GM19023 (cell line): ENCODE measurements around the gene MCF2L2.

Experiments
- ATAC-seq: cut with Tn5 transposase; IDR thresholded peaks from one replicate; pipeline ENCODE4 v1.9.1; 2021; ENCODE audit warnings: mild to moderate bottlenecking, moderate library complexity; ENCODE audit not compliant: unreplicated experiment

MCF2L2 gene

DNA sequence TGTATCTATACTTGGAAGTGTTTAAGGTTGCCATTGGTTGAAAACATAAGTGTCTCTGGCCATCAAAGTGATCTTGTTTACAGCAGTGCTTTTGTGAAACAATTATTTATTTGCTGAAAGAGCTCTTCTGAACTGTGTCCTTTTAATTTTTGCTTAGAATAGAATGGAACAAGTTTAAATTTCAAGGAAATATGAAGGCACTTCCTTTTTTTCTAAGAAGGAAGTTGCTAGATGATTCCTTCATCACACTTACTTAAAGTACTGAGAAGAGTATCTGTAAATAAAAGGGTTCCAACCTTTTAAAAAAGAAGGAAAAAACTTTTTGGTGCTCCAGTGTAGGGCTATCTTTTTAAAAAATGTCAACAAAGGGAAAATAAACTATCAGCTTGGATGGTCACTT lies 155.6 kb downstream of the MCF2L2 start:
- no peak for ATAC-seq

DNA sequence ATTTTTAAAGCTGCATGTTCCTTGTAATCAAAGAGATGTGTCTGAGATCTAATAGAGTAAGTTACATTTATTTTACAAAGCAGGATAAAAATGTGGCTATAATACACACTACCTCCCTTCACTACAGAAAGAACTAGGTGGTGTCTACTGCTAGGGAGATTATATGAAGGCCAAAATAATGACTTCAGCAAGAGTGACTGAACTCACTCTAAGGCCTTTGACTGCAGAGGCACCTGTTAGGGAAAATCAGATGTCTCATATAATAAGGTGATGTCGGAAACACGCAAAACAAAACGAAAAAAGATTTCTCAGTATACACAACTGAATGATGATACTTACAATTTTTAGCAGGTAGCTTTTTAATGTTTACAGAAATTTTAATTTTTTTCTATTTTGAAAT lies 156.3 kb downstream of the MCF2L2 start:
- ATAC-seq = no peak

DNA sequence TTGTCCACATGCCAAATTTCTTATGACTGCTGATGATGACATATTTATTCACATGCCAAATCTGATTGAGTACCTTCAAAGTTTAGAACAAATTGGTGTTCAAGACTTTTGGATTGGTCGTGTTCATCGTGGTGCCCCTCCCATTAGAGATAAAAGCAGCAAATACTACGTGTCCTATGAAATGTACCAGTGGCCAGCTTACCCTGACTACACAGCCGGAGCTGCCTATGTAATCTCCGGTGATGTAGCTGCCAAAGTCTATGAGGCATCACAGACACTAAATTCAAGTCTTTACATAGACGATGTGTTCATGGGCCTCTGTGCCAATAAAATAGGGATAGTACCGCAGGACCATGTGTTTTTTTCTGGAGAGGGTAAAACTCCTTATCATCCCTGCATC lies 158.1 kb downstream of the MCF2L2 start:
- no peak for ATAC-seq

DNA sequence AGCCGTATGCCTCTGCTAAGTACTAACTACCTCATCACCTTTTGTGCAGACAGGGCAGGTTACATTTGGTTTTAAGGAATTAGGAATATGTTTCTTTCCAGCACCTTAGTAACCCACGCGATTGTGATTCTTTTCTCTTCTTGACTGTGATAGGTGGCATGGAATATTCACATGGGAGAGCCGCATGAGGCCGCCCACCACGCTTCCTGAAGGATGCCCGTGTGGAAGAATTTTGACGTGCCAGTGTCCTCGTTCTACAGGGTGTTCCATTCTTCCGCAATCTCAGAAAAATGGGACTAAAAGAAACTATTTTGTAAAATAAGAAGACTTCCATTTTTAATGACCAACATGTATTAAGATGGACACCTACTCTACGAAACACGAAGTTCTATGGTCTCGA lies 159.1 kb downstream of the MCF2L2 start:
- no peak for ATAC-seq

DNA sequence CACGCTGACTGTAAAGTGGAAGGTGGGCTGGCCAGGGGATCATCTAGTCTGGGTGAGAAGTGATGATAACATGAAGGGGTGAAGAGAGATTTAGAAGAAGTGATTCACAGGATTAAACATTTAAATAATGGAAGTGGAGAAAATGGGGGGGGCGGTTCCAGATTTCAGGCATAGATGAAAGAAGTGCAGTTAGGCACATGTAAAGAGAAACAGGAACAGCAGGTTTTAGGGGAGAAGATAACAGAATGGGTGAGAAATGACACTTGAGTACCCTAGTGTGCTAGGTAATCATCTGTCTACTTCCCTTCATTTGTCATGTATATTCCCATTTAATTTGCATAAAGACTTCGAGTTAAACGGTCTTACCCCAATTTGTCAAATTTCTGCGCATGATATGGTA lies 160.1 kb downstream of the MCF2L2 start:
- ATAC-seq = no peak

DNA sequence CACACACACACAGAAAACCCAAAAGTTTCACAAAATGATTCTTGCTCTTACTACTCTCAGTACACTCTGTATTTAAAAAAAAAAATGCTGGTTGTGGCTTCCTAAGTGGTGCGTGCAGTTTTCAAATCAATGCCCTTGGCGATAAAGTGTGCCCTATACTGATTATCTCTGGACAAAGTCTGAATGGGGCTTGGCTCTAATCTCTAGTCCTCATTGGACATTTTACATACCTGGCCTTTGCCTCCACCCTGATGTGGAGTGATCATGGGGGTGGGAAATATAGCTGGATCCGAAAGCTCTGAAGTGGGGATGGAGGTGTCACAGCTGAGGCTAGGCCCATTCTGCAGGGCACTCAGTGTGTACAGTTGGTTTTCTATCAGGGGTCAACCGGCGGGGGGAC lies 161.3 kb downstream of the MCF2L2 start:
- no peak for ATAC-seq

DNA sequence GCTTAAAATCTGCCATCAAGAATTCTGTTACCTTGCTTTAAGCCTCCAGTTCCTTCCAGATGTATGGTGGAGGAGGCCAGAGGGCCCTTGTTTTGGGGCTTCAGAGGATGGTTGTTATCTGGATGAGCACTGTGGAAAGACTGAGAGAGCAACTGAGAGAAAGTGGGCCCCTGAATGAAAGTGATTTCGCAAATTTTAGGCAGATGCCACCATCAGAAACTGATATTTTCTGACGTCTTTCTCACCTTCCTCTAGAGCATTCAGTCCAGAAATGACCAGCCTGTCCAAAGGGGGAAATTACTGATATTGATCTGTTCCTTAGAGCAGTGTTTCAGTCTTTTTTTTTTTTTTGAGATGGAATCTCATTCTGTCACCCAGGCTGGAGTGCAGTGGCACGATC lies 162.0 kb downstream of the MCF2L2 start:
- ATAC-seq = no peak

DNA sequence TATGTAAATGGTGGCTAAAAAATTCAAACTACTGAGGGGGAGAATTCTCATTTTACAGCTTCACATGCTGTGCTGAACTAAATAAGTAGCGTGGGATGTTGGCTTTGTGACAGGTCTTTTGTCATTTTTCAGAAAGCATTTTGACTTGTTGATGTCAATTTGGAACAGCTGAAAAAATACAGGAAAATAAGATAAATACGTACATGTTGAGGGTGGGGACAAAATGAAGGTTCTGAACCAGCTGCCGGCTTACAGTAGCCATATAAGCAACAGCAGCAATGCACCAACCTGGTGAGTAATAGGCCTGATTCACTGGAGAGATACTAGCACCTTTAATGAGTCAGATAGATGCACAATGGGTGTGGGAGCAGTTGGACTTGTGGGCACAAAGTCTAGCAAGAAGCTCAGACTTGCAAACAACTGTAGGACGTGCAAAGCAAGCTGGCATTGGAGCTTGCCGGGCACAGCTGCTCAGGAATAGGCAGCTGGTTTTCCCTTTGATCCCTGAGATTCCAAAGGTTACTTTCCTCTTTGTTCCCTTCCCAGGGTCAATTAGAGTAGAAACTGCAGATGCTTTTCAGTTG lies 162.5 kb downstream of the MCF2L2 start:
- ATAC-seq = no peak

DNA sequence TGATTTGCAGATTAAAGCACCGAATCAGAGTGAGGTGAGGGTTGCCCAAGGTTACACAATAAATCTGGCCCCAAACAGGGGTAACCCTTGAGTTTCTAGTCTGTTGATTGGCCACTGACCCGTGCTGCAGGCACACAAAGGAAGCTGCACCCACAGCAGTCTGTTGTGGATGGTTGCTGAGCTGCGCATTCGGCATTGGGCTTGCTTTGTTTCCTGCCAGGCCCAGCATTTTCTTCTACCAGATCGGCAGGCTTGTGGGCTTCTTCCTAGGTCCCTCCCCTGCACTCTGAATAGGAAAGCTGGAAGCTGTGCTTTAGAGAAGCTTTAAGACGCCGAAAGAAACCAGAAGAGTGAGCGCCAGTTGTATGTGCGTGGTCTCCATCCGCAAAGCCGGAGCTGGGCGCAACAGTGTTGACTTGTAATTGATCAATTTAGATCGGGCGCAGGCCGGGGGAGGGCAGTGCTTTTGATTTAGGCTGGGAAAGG lies 163.2 kb downstream of the MCF2L2 start:
- ATAC-seq = no peak

DNA sequence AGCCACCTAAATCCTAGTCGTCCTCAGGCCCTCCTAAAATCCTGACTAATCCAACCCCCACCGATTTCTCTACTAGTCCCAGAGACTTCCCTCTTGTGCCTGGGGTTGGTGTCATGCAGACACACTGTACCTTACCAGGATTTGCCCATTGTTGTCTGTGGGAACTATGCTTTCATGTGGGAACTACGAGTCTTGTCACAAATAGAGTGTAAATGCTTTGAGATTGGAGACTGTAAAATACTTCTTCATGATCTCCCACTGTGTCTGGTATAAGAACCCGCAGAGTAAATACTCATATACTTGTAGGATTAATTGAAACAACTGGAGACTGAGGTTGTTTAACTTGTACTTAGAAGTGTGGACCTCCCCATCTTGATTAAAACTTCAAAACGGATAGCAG lies 164.2 kb downstream of the MCF2L2 start:
- no peak for ATAC-seq

DNA sequence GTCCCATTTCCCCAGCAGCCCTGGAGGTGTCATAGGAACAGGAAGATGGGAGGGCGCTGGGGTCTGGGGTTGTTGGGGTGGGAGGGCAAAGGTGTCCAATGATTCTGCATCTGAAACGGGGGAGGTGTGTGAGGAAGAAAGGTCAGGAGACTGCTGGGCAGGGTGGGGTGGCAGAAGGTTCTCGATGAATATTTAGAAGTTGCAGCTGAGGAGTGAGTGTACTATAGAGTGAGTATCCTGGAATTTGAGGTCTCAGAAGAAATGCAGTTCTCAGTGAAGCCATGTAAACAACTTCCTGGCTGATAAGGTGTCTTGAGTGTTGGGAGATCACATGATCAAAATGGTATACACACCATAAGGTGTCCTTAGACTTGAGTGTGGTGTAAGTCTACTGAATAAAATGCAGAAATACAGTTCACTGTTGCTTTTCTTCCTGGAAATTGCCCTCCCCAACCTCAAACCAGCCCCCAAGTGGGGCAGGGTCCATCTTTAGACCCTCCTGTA lies 165.5 kb downstream of the MCF2L2 start:
- no peak for ATAC-seq

DNA sequence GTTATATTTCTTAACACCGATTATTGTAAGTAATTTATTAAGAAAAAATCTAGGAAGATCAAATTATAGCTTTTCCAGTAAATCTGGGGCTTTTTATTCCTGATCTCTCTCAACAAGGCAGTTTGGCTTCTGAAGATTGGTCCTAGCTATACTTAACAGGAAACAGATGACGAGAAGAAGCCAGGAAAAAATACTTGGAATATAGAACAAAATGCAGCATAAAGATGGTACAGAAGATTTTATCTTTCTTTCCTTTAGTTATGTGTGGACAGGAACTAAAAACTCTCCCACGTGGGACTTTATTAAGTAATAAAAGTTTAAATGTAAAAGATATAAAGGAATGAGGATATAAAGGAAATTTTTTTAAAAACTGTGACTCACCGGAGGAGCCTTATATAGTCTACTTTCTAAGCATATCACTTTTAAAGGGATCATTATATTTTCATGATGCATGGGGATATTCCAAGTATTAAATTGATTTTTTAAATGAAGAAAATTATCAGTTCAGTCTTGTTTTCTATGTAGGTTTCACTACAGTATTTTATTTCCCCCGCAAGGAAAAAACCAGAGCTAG lies 167.2 kb downstream of the MCF2L2 start:
- ATAC-seq = no peak

DNA sequence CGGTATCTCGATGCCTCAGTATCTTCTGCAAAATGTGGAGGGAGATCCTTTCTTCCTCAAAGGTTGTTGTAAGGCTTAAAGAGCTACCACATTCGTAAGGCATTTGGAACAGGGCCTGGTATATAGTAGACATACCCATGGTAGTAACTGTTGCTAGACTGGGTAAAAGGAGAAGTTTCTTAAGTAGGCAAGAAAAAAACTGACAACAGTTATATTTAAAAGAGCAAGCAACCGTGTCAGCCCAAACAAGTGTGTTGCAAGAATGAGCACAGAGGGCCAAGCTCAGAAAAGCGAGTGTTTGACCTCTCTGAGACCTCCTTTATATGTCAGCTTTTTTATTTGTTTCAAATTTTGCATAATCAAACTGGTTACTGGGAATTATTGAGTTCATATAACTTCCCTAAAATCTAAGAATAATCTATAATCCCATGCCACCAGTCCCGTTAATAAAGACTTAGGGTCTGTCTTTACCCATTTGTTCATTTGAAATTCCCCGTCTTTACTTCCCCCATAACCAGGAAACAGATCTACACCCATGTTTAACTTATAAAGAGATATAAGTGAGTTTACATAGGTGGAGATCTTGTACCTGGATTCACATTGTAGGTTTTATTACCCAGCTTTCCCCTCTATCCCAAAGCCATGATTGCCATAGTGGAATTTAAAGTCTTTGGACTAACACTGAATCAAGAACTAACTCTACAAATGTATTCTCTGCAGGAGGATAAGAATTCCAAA lies 168.1 kb downstream of the MCF2L2 start:
- no peak for ATAC-seq

DNA sequence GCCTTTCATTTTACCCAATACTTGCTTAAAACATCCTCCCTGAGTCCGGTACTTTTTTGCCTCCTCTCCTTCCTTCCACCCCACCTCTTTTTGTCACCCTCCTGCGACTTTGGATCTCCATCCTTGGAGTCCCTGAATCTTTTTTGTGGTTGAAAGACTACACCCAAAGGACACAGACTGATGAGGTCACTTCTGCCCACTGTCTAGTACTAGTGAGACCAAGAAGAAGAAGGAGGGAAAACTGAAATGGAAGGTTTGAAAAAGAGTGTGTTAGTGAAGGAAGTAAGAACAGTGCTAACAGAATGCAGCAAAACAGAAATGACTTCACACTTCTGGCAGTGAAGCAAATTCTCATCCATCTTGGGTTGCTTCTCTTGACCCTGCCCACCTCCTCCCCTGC lies 168.8 kb downstream of the MCF2L2 start:
- ATAC-seq = no peak

DNA sequence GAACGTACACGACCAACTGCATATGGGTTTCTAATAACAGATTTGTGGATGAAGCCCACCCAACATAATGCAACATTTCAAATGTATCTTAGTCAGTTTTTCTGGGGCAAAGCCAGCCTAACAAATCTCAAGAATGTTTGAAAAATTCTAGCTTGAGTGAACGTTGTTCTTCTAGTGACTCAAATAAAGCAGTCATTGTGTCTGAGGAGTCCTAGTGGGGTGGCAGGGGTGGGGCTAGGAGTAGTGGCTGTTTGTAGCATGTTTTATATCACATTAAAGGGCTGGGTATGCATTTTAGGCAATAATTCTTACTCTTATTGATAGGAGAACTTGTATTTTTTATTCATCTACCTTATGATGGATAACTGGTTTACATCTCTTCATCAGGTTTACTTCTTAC lies 169.3 kb downstream of the MCF2L2 start:
- ATAC-seq = no peak

DNA sequence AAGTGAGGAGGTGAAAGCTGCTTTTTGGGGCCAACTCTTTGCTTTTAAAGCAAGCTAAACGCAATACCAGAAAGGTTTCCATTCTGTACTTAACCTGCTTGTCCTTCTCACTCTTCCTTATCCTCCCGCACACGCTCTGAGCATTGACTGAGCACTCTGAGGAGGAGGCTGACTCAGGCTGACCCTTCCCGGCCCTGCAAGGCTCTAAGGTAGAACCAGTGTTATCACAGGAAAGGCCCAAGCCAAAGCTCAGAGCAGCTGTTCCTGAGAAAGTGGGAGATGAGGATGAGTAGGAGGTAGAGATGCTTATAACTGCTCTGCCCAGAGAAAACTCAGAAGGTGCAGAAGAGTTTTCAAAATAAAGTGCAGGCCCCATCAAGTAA lies 173.1 kb downstream of the MCF2L2 start:
- ATAC-seq = no peak

DNA sequence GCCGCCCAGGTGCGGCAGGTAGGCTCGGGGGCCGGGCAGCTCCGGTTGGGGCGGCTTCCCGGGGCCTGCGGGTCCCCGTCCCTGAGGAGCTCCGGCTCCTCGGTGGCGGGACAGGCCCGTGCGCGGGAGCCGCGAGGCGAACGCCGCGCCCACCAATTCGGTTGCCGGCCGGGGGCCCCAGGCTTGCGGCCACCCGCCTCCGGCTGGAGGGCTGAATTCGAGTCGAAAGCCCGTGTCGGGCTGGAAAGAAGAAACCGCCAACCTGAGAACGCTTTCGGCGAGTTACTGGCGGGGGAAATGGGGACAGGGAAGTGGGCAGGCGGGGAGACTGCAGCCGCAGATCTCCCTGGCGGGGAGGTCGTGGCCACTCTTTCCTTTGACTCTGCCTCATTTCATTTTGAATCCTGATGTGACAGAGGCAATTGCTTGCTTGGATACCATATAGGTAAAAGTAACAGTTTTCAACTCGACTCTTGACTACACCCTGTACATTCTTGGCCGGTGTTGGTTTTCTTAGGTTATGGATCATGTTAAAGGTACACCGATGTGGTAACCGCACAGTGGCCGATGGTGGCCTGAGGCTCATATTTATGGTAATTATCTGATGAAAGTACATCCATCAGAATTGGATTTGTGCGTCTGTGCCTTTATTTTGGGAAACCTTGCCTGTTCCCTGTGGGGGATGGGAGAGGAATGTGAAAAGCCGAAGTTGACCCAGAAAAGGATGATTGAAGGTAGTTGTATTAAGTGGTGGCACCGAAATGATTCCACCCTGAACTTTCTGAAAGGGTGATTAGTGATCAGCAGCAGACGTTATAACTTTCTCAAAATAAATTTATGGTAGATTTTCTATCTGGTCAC lies 173.7 kb downstream of the MCF2L2 start:
- ATAC-seq = no peak

DNA sequence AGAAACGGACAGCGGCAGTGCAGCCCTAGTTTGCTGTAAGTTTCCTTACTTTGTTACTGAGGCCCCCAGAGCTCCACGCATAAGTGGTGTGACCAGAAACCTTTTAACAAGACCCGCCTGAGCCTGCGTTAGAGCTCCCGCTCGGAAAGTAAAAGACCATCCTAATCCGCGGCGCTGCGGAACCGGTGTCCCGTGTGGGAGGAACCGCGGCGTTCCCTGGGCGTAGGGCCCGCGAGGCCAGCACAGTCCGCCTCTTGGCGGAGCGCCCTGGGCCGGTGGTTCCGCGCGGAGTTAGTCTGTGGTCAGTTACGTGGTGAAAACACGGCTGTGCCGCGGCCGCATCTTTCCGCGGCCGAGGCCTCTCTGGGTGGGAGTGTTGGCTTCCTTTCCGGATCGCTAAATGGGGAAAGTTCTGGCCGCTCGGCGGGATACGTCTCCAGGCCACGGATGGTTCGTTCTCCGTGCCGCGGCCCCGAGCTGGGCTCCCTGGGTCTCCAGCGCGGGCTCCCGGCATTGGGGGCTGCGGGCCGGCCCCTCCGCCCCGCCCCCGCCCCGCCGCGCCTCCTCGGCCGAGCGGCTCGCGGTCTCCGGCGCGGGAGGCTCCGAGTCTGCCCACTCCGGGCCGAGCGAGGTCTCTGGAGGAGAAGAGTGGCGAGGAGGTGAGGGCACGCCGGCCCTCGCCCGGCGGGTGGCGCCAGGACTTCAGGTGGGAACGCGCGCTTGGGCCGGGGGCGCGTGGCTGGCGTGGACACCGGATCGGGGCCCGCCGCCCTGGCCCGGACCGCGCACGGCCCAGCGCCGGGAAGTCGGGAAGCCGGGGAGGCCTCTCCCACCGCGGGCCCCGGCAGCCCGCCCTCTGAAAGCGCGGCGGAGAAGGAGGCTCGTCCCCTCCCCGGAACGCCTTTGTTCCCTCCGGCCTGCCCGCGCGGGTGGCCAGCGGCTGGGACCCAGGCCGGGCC lies 174.6 kb downstream of the MCF2L2 start:
- no peak for ATAC-seq

DNA sequence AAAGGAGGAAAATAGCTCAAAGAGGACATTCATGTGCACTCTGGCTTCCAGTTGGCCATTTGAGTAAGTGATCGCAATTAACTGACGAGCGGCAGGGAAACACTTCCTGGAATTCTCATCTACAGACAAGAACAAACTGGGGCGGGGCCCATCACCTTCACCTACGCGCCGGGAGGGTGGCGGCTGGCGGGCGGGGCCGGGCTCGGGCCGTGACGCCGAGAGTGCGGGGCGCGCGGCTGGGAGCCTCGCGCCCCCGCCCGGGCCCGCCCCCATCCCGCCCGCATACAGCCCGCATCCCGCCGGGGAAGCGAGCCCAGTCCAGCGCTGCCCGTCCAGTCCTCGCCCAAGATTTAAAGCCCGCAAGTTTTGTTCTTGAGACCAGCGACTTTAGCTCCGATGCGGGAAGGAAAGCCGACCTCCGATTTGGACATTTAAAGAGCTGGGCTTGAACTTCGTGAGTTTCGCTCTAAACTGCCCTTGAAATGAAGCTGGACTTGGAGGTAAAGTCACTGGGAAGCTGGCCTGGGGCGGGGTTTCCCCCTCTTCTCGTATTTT lies 175.4 kb downstream of the MCF2L2 start, which contains the start of gene B3GNT5:
TSS of gene B3GNT5 (plus strand) at position 281 of the 555 bp plus-strand sequence. CDS start 16,546 bp downstream, outside the sequence.
- ATAC-seq = no peak
